NB4 (cell line): Measurements from ENCODE around the gene SAG.

Experiments
- POLR2A ChIP-seq: IDR thresholded peaks from 2 replicates; pipeline ENCODE4 v1.6.1; 2011; ENCODE audit warnings: mild to moderate bottlenecking; ENCODE audit not compliant: insufficient read length; ENCODE audit errors: extremely low read depth
- TF ChIP-seq, protein P1 (sequence below): IDR thresholded peaks from one replicate; pipeline ENCODE4 v1.5.1; 2012; ENCODE audit warnings: low read depth, low read length

GRCh38 chr2:233379034-233379433, 71.4 kb downstream of the SAG start:
- no peak for TF ChIP-seq POLR2A
- TF ChIP-seq, protein P1, sequence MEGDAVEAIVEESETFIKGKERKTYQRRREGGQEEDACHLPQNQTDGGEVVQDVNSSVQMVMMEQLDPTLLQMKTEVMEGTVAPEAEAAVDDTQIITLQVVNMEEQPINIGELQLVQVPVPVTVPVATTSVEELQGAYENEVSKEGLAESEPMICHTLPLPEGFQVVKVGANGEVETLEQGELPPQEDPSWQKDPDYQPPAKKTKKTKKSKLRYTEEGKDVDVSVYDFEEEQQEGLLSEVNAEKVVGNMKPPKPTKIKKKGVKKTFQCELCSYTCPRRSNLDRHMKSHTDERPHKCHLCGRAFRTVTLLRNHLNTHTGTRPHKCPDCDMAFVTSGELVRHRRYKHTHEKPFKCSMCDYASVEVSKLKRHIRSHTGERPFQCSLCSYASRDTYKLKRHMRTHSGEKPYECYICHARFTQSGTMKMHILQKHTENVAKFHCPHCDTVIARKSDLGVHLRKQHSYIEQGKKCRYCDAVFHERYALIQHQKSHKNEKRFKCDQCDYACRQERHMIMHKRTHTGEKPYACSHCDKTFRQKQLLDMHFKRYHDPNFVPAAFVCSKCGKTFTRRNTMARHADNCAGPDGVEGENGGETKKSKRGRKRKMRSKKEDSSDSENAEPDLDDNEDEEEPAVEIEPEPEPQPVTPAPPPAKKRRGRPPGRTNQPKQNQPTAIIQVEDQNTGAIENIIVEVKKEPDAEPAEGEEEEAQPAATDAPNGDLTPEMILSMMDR, result no peak
